Measurements from ENCODE around the gene CX3CL1.

The CX3CL1 gene

DNA sequence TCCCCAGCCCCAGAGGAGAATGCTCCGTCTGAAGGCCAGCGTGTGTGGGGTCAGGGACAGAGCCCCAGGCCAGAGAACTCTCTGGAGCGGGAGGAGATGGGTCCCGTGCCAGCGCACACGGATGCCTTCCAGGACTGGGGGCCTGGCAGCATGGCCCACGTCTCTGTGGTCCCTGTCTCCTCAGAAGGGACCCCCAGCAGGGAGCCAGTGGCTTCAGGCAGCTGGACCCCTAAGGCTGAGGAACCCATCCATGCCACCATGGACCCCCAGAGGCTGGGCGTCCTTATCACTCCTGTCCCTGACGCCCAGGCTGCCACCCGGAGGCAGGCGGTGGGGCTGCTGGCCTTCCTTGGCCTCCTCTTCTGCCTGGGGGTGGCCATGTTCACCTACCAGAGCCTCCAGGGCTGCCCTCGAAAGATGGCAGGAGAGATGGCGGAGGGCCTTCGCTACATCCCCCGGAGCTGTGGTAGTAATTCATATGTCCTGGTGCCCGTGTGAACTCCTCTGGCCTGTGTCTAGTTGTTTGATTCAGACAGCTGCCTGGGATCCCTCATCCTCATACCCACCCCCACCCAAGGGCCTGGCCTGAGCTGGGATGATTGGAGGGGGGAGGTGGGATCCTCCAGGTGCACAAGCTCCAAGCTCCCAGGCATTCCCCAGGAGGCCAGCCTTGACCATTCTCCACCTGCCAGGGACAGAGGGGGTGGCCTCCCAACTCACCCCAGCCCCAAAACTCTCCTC is 10.4 kb downstream of the CX3CL1 start:
- no peak for ATAC-seq
- TF ChIP-seq ISL1 (CRISPR knock-in tag; IDR thresholded peaks at IDR 0.05) (no peak), ZC3H10 (CRISPR knock-in tag; IDR thresholded peaks at IDR 0.05) (no peak), OSR1 (CRISPR knock-in tag; IDR thresholded peaks at IDR 0.05) (no peak), RARB (CRISPR knock-in tag; IDR thresholded peaks at IDR 0.05) (no peak), GLIS3 (CRISPR knock-in tag; IDR thresholded peaks at IDR 0.05) (no peak), BACH2 (CRISPR knock-in tag; IDR thresholded peaks at IDR 0.05; ENCODE audit: borderline replicate concordance) (no peak), TOX (CRISPR knock-in tag; IDR thresholded peaks at IDR 0.05; ENCODE audit: borderline replicate concordance) (no peak), ZFP30 (CRISPR knock-in tag; IDR thresholded peaks at IDR 0.05) (no peak), CSDC2 (CRISPR knock-in tag; IDR thresholded peaks at IDR 0.05) (no peak), ZNF70 (CRISPR knock-in tag; IDR thresholded peaks at IDR 0.05) (no peak), ZNF8 (CRISPR knock-in tag; IDR thresholded peaks at IDR 0.05) (no peak)
- TF ChIP-seq, protein P1, sequence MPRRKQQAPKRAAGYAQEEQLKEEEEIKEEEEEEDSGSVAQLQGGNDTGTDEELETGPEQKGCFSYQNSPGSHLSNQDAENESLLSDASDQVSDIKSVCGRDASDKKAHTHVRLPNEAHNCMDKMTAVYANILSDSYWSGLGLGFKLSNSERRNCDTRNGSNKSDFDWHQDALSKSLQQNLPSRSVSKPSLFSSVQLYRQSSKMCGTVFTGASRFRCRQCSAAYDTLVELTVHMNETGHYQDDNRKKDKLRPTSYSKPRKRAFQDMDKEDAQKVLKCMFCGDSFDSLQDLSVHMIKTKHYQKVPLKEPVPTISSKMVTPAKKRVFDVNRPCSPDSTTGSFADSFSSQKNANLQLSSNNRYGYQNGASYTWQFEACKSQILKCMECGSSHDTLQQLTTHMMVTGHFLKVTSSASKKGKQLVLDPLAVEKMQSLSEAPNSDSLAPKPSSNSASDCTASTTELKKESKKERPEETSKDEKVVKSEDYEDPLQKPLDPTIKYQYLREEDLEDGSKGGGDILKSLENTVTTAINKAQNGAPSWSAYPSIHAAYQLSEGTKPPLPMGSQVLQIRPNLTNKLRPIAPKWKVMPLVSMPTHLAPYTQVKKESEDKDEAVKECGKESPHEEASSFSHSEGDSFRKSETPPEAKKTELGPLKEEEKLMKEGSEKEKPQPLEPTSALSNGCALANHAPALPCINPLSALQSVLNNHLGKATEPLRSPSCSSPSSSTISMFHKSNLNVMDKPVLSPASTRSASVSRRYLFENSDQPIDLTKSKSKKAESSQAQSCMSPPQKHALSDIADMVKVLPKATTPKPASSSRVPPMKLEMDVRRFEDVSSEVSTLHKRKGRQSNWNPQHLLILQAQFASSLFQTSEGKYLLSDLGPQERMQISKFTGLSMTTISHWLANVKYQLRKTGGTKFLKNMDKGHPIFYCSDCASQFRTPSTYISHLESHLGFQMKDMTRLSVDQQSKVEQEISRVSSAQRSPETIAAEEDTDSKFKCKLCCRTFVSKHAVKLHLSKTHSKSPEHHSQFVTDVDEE (CRISPR knock-in tag; IDR thresholded peaks at IDR 0.05) = no peak
- TF ChIP-seq, protein P2, sequence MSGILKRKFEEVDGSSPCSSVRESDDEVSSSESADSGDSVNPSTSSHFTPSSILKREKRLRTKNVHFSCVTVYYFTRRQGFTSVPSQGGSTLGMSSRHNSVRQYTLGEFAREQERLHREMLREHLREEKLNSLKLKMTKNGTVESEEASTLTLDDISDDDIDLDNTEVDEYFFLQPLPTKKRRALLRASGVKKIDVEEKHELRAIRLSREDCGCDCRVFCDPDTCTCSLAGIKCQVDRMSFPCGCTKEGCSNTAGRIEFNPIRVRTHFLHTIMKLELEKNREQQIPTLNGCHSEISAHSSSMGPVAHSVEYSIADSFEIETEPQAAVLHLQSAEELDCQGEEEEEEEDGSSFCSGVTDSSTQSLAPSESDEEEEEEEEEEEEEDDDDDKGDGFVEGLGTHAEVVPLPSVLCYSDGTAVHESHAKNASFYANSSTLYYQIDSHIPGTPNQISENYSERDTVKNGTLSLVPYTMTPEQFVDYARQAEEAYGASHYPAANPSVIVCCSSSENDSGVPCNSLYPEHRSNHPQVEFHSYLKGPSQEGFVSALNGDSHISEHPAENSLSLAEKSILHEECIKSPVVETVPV (CRISPR knock-in tag; IDR thresholded peaks at IDR 0.05) = no peak
- TF ChIP-seq, protein P3, sequence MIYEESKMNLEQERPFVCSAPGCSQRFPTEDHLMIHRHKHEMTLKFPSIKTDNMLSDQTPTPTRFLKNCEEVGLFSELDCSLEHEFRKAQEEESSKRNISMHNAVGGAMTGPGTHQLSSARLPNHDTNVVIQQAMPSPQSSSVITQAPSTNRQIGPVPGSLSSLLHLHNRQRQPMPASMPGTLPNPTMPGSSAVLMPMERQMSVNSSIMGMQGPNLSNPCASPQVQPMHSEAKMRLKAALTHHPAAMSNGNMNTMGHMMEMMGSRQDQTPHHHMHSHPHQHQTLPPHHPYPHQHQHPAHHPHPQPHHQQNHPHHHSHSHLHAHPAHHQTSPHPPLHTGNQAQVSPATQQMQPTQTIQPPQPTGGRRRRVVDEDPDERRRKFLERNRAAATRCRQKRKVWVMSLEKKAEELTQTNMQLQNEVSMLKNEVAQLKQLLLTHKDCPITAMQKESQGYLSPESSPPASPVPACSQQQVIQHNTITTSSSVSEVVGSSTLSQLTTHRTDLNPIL (CRISPR knock-in tag; IDR thresholded peaks at IDR 0.05; ENCODE audit: low read depth) = no peak

DNA sequence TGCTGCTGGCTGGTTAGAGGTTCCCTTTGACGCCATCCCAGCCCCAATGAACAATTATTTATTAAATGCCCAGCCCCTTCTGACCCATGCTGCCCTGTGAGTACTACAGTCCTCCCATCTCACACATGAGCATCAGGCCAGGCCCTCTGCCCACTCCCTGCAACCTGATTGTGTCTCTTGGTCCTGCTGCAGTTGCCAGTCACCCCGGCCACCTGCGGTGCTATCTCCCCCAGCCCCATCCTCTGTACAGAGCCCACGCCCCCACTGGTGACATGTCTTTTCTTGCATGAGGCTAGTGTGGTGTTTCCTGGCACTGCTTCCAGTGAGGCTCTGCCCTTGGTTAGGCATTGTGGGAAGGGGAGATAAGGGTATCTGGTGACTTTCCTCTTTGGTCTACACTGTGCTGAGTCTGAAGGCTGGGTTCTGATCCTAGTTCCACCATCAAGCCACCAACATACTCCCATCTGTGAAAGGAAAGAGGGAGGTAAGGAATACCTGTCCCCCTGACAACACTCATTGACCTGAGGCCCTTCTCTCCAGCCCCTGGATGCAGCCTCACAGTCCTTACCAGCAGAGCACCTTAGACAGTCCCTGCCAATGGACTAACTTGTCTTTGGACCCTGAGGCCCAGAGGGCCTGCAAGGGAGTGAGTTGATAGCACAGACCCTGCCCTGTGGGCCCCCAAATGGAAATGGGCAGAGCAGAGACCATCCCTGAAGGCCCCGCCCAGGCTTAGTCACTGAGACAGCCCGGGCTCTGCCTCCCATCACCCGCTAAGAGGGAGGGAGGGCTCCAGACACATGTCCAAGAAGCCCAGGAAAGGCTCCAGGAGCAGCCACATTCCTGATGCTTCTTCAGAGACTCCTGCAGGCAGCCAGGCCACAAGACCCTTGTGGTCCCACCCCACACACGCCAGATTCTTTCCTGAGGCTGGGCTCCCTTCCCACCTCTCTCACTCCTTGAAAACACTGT is 11.3 kb downstream of the CX3CL1 start:
- TF ChIP-seq GLIS3 (CRISPR knock-in tag; IDR thresholded peaks at IDR 0.05) (no peak), ISL1 (CRISPR knock-in tag; IDR thresholded peaks at IDR 0.05) (no peak), RARB (CRISPR knock-in tag; IDR thresholded peaks at IDR 0.05) (no peak), ZFP3 (CRISPR knock-in tag; IDR thresholded peaks at IDR 0.05) (no peak), PPARA (CRISPR knock-in tag; IDR thresholded peaks at IDR 0.05; ENCODE audit: borderline replicate concordance) (no peak), OSR1 (CRISPR knock-in tag; IDR thresholded peaks at IDR 0.05) (no peak), ZNF8 (CRISPR knock-in tag; IDR thresholded peaks at IDR 0.05) (no peak), TOX (CRISPR knock-in tag; IDR thresholded peaks at IDR 0.05; ENCODE audit: borderline replicate concordance) (no peak), ZFP30 (CRISPR knock-in tag; IDR thresholded peaks at IDR 0.05) (no peak), ZNF565 (CRISPR knock-in tag; conservative IDR thresholded peaks at IDR 0.05; ENCODE audit: low read depth) (no peak), ZC3H10 (CRISPR knock-in tag; IDR thresholded peaks at IDR 0.05) (no peak), ZNF70 (CRISPR knock-in tag; IDR thresholded peaks at IDR 0.05) (no peak), CSDC2 (CRISPR knock-in tag; IDR thresholded peaks at IDR 0.05) (no peak)
- TF ChIP-seq, protein P1 (CRISPR knock-in tag; IDR thresholded peaks at IDR 0.05) = no peak
- TF ChIP-seq, protein P4, sequence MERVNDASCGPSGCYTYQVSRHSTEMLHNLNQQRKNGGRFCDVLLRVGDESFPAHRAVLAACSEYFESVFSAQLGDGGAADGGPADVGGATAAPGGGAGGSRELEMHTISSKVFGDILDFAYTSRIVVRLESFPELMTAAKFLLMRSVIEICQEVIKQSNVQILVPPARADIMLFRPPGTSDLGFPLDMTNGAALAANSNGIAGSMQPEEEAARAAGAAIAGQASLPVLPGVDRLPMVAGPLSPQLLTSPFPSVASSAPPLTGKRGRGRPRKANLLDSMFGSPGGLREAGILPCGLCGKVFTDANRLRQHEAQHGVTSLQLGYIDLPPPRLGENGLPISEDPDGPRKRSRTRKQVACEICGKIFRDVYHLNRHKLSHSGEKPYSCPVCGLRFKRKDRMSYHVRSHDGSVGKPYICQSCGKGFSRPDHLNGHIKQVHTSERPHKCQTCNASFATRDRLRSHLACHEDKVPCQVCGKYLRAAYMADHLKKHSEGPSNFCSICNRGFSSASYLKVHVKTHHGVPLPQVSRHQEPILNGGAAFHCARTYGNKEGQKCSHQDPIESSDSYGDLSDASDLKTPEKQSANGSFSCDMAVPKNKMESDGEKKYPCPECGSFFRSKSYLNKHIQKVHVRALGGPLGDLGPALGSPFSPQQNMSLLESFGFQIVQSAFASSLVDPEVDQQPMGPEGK (CRISPR knock-in tag; IDR thresholded peaks at IDR 0.05; ENCODE audit: borderline replicate concordance) = no peak
- TF ChIP-seq, protein P2 (CRISPR knock-in tag; IDR thresholded peaks at IDR 0.05) = no peak
- TF ChIP-seq, protein P3 (CRISPR knock-in tag; IDR thresholded peaks at IDR 0.05; ENCODE audit: low read depth) = no peak
- peak; percentile 94 for ATAC-seq

Measured in SK-N-SH treated with all-trans-retinoic acid at 6 μM for 48 hours (cell line).